A549 (cell line): ENCODE data around the gene RBBP4. TPM values are rescaled to one million over a fixed set of nuclear protein-coding genes. Genes with fewer than 3 reads are reported as not detected.
A peak's percentile ranks its signal among the peaks of the same experiment; 100 is the strongest.

Experiments used
- ATAC-seq, 2 experiments: fragments of 200-7000 bp in 1 of 2; fragments of >200 bp in 1 of 2; cut with Nextera tagmentation in 1 of 2; cut with Tn5 transposase in 1 of 2; 3 replicates each; pipeline versions ENCODE4 v1.8.0 to v1.9.1; 2018 to 2020; ENCODE audit warnings: mild to moderate bottlenecking in 1 of 2, moderate library complexity in 1 of 2
- CTCF ChIA-PET: fragments of 300-600 bp; sonication (Branson Sonifier 250); formaldehyde crosslinking; extraction: SDS; loops from one replicate; lab custom pipeline; 2021; ENCODE audit warnings: antibody characterized with exemption, inconsistent platforms; lab: Yijun Ruan, JAX
- POLR2A ChIA-PET: fragments of 350-600 bp; formaldehyde crosslinking; extraction: SDS; loops from one replicate; lab custom pipeline; 2021; ENCODE audit warnings: antibody characterized with exemption, inconsistent platforms; lab: Yijun Ruan, JAX
- DNase-seq, 2 experiments: peaks; one replicate each; pipeline versions ENCODE4 v3.0.0 to v3.0.0-alpha.2; 2011 to 2016; ENCODE audit warnings: low read depth in 1 of 2, low spot score in 1 of 2
- FAIRE-seq: peaks from 2 replicates; lab custom pipeline; 2011; peaks lifted over from hg19 to GRCh38; lab: Jason Lieb, UNC
- H3K27ac ChIP-seq, 2 experiments: fragments of >200 bp; sonication (Bioruptor Twin); formaldehyde crosslinking; 3 replicates each; pipeline ENCODE4 v1.5.1; 2016 to 2017
- H3K4me1 ChIP-seq: fragments of >200 bp; sonication (Bioruptor Twin); formaldehyde crosslinking; 3 replicates; pipeline ENCODE4 v1.6.1; 2016
- H3K4me2 ChIP-seq: fragments of >200 bp; sonication (Bioruptor Twin); formaldehyde crosslinking; 3 replicates; pipeline ENCODE4 v1.6.1; 2016
- H3K4me3 ChIP-seq: fragments of >200 bp; sonication (Bioruptor Twin); formaldehyde crosslinking; 3 replicates; pipeline ENCODE4 v1.5.1; 2016
- H3K9me3 ChIP-seq: fragments of >200 bp; sonication (Bioruptor Twin); formaldehyde crosslinking; 3 replicates; pipeline ENCODE4 v1.6.1; 2016
- CEBPB ChIP-seq, 2 experiments: fragments of >200 bp in 1 of 2; sonication (Bioruptor Twin) in 1 of 2; formaldehyde crosslinking in 1 of 2; IDR thresholded peaks; 2 replicates each; pipeline ENCODE4 v1.6.1; 2012 to 2016
- EHF ChIP-seq: fragments of 250-450 bp; sonication (Bioruptor Pico); IDR thresholded peaks from 2 replicates; pipeline ENCODE4 v1.5.0; 2020; ENCODE audit warnings: mild to moderate bottlenecking
- ESRRA ChIP-seq: fragments of 150-350 bp; IDR thresholded peaks from 2 replicates; pipeline ENCODE4 v1.6.1; 2014; ENCODE audit warnings: mild to moderate bottlenecking, low read length, borderline replicate concordance
- HDAC2 ChIP-seq: fragments of 200-600 bp; sonication (generic); IDR thresholded peaks from 2 replicates; pipeline ENCODE4 v1.6.1; 2016
- HEYL ChIP-seq: fragments of 250-450 bp; sonication (Bioruptor Pico); IDR thresholded peaks from 2 replicates; pipeline ENCODE4 v1.8.0; 2021; ENCODE audit warnings: mild to moderate bottlenecking, moderate library complexity
- HOXB13 ChIP-seq: fragments of 250-450 bp; sonication (Bioruptor Pico); IDR thresholded peaks from 2 replicates; pipeline ENCODE4 v1.5.0; 2020; ENCODE audit warnings: low read depth, mild to moderate bottlenecking, moderate library complexity
- JUNB ChIP-seq: fragments of >200 bp; sonication (Bioruptor Twin); formaldehyde crosslinking; IDR thresholded peaks from 2 replicates; pipeline ENCODE4 v1.6.1; 2016
- KDM1A ChIP-seq: fragments of 200-600 bp; sonication (generic); IDR thresholded peaks from 2 replicates; pipeline ENCODE4 v1.6.1; 2016; ENCODE audit warnings: low read depth, mild to moderate bottlenecking
- MAZ ChIP-seq: fragments of 150-350 bp; IDR thresholded peaks from 2 replicates; pipeline ENCODE4 v1.6.1; 2014; ENCODE audit warnings: antibody characterized with exemption, low read depth, low read length, borderline replicate concordance
- NFE2L2 ChIP-seq: fragments of 150-350 bp; conservative IDR thresholded peaks from 2 replicates; pipeline ENCODE4 v1.6.1; 2014; ENCODE audit warnings: low read length
- NPAS2 ChIP-seq: fragments of 250-450 bp; sonication (Bioruptor Pico); IDR thresholded peaks from 2 replicates; pipeline ENCODE4 v1.8.0; 2022; ENCODE audit warnings: mild to moderate bottlenecking, moderate library complexity, borderline replicate concordance
- POLR2AphosphoS2 ChIP-seq: conservative IDR thresholded peaks from 2 replicates; pipeline ENCODE4 v1.6.1; 2012; ENCODE audit warnings: low read length, improper control_type of control experiment, inconsistent platforms
- RCOR1 ChIP-seq: fragments of 150-350 bp; IDR thresholded peaks from 2 replicates; pipeline ENCODE4 v1.6.1; 2014; ENCODE audit warnings: antibody characterized with exemption, low read length, low read depth
- RFX5 ChIP-seq: fragments of 450-650 bp; IDR thresholded peaks from 2 replicates; pipeline ENCODE4 v1.7.1; 2014; ENCODE audit warnings: antibody characterized with exemption, mild to moderate bottlenecking, moderate library complexity
- RNF2 ChIP-seq: fragments of 200-600 bp; sonication (generic); IDR thresholded peaks from 2 replicates; pipeline ENCODE4 v1.6.1; 2016; ENCODE audit warnings: low read depth, mild to moderate bottlenecking, antibody characterized with exemption, moderate library complexity, borderline replicate concordance
- TP53 ChIP-seq: fragments of 250-450 bp; sonication (Bioruptor Pico); IDR thresholded peaks from 2 replicates; pipeline ENCODE4 v1.5.0; 2021; ENCODE audit warnings: mild to moderate bottlenecking, moderate library complexity
- WGBS: methylation state at CpG from one replicate; pipeline ENCODE4 v1.1.6; 2017; ENCODE audit errors: missing lambda C conversion rate; 5-methylcytosine and 5-hydroxymethylcytosine counted together
- polyA plus RNA-seq, 4 experiments: library from polyadenylated mRNA; depleted of rRNA in 3 of 4; stranded (reverse); fragments of >200 nt; fragmentation: RNase III in 1 of 4; extraction: RNeasy Plus Mini Kit Qiagen cat#74134 plus additional on column Dnase treatment in 1 of 4; gene quantifications; 2 replicates in 3 of 4; 3 replicates in 1 of 4; pipeline ENCODE4 v1.2.3, GENCODE V29; 2011 to 2017
- TF ChIP-seq, protein P1 (sequence below): fragments of 250-450 bp; sonication (Bioruptor Pico); IDR thresholded peaks from 2 replicates; pipeline ENCODE4 v1.5.0; 2020; ENCODE audit warnings: low read depth, mild to moderate bottlenecking, moderate library complexity
- TF ChIP-seq, protein P2 (sequence below): fragments of >200 bp; sonication (Bioruptor Twin); formaldehyde crosslinking; IDR thresholded peaks from 3 replicates; pipeline ENCODE4 v1.5.1; 2016
- TF ChIP-seq, protein P3 (sequence below): fragments of 200-600 bp; sonication (generic); IDR thresholded peaks from 2 replicates; pipeline ENCODE4 v1.6.1; 2016; ENCODE audit warnings: antibody characterized with exemption, mild to moderate bottlenecking, moderate library complexity
- TF ChIP-seq, protein P4 (sequence below): fragments of 250-450 bp; sonication (Bioruptor Pico); IDR thresholded peaks from 2 replicates; pipeline ENCODE4 v1.5.0; 2021; ENCODE audit warnings: mild to moderate bottlenecking, moderate library complexity, borderline replicate concordance

RBBP4 gene
- polyA plus RNA-seq, 2 of the 4 experiments (the other 2 are of a cell fraction) = 107 to 137 TPM

DNA sequence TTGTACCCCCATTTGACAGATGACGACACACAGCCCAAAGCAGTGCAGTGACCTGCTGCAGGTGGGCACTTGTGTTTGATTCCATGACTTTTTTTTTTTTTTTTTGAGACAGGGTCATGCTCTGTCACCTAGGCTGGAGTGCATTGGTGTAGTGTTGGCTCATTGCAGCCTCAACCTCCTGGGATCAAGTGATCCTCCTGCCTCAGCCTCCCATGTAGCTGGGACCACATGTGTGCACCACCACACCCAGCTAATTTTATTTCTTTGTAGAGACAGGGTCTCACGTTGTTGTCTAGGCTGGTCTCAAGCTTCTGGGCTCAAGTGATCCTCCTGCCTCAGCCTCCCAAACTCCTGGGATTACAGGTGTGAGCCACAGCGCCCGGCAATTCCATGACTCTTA is 66.5 kb downstream of the RBBP4 start:
- H3K27ac ChIP-seq = peak overlapping the region; percentile 70 to 87; a peak in 4 of 6 replicates
- no peaks in the 10 kb centered on the region for H3K9me3 ChIP-seq
- WGBS = 97% methylated on average over 4 of the region's 4 CpGs
- ATAC-seq (no peak), FAIRE-seq (no peak), DNase-seq (no peak)
- H3K4me1 ChIP-seq = peaks cover 30% of the 10 kb centered on the region
- TF ChIP-seq HOXB13 (CRISPR knock-in tag) (no peak), MAZ (no peak), EHF (CRISPR knock-in tag) (no peak), RFX5 (no peak)
- TF ChIP-seq, protein P1, sequence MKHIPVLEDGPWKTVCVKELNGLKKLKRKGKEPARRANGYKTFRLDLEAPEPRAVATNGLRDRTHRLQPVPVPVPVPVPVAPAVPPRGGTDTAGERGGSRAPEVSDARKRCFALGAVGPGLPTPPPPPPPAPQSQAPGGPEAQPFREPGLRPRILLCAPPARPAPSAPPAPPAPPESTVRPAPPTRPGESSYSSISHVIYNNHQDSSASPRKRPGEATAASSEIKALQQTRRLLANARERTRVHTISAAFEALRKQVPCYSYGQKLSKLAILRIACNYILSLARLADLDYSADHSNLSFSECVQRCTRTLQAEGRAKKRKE = no peak
- POLR2A ChIA-PET = no interaction called here
- peak overlapping the region; percentile 73 for H3K4me2 ChIP-seq
- H3K4me3 ChIP-seq = no peak overlapping the region
- CTCF ChIA-PET = interaction anchor here (0.9 to 3.5 kb wide), 3 partner anchors 11 to 56 kb away, joined by 3 to 25 read pairs (median 7); no protein-coding TSS in a partner anchor

DNA sequence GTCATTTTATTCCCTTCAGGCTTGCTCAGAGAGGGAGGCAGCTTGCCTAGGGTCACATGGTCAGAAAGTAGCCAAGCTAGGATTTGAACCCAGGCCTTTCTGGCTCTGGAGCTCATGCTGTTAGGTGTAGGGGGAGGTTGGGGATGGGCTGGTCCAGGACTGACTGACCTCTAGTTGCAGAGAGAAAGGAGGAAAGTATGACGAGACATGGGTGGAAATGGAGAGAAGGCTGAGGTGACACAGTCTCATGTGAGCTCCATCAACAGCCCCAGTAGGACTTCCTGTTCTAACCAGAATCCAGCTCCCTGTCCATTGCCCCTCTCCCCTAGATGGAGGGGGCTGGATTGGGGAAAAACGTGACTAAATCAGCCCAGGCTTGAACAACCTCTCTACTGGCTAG is 67.0 kb downstream of the RBBP4 start:
- TF ChIP-seq JUNB (no peak), TP53 (no peak), ESRRA (no peak), RCOR1 (no peak), NPAS2 (CRISPR knock-in tag) (no peak), HEYL (CRISPR knock-in tag) (no peak), POLR2AphosphoS2 (no peak), CEBPB (IDR thresholded peaks at IDR 0.05) (no peak), RNF2 (no peak), KDM1A (no peak), HDAC2 (no peak), MAZ (no peak), NFE2L2 (no peak)
- TF ChIP-seq, protein P2, sequence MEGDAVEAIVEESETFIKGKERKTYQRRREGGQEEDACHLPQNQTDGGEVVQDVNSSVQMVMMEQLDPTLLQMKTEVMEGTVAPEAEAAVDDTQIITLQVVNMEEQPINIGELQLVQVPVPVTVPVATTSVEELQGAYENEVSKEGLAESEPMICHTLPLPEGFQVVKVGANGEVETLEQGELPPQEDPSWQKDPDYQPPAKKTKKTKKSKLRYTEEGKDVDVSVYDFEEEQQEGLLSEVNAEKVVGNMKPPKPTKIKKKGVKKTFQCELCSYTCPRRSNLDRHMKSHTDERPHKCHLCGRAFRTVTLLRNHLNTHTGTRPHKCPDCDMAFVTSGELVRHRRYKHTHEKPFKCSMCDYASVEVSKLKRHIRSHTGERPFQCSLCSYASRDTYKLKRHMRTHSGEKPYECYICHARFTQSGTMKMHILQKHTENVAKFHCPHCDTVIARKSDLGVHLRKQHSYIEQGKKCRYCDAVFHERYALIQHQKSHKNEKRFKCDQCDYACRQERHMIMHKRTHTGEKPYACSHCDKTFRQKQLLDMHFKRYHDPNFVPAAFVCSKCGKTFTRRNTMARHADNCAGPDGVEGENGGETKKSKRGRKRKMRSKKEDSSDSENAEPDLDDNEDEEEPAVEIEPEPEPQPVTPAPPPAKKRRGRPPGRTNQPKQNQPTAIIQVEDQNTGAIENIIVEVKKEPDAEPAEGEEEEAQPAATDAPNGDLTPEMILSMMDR = no peak
- TF ChIP-seq, protein P3, sequence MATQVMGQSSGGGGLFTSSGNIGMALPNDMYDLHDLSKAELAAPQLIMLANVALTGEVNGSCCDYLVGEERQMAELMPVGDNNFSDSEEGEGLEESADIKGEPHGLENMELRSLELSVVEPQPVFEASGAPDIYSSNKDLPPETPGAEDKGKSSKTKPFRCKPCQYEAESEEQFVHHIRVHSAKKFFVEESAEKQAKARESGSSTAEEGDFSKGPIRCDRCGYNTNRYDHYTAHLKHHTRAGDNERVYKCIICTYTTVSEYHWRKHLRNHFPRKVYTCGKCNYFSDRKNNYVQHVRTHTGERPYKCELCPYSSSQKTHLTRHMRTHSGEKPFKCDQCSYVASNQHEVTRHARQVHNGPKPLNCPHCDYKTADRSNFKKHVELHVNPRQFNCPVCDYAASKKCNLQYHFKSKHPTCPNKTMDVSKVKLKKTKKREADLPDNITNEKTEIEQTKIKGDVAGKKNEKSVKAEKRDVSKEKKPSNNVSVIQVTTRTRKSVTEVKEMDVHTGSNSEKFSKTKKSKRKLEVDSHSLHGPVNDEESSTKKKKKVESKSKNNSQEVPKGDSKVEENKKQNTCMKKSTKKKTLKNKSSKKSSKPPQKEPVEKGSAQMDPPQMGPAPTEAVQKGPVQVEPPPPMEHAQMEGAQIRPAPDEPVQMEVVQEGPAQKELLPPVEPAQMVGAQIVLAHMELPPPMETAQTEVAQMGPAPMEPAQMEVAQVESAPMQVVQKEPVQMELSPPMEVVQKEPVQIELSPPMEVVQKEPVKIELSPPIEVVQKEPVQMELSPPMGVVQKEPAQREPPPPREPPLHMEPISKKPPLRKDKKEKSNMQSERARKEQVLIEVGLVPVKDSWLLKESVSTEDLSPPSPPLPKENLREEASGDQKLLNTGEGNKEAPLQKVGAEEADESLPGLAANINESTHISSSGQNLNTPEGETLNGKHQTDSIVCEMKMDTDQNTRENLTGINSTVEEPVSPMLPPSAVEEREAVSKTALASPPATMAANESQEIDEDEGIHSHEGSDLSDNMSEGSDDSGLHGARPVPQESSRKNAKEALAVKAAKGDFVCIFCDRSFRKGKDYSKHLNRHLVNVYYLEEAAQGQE = no peak
- TF ChIP-seq, protein P4, sequence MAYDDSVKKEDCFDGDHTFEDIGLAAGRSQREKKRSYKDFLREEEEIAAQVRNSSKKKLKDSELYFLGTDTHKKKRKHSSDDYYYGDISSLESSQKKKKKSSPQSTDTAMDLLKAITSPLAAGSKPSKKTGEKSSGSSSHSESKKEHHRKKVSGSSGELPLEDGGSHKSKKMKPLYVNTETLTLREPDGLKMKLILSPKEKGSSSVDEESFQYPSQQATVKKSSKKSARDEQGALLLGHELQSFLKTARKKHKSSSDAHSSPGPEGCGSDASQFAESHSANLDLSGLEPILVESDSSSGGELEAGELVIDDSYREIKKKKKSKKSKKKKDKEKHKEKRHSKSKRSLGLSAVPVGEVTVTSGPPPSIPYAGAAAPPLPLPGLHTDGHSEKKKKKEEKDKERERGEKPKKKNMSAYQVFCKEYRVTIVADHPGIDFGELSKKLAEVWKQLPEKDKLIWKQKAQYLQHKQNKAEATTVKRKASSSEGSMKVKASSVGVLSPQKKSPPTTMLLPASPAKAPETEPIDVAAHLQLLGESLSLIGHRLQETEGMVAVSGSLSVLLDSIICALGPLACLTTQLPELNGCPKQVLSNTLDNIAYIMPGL (CRISPR knock-in tag) = no peak
- Histone ChIP-seq H3K9me3 (no peaks in the 10 kb centered on the region), H3K4me1 (peaks cover 30% of the 10 kb centered on the region), H3K27ac (peak overlapping the region in 1 of 2 experiments; percentile 87; a peak in 3 of 6 replicates), H3K4me3 (no peak overlapping the region), H3K4me2 (no peak overlapping the region)
- POLR2A ChIA-PET = no interaction called here
- 72% methylated on average over 2 of the region's 2 CpGs for WGBS
- no peak for FAIRE-seq
- CTCF ChIA-PET = interaction anchor here (0.9 to 3.5 kb wide), 2 partner anchors 11 to 55 kb away, joined by 3 to 25 read pairs; no protein-coding TSS in a partner anchor
- DNase-seq = no peak
- no peak for ATAC-seq
